RWPE2 (cell line): Measurements from ENCODE around the gene GLRA1.
A peak's percentile ranks its signal among the peaks of the same experiment; 100 is the strongest.

Source experiments
- ATAC-seq: fragments of 200-7000 bp; cut with Tn5 transposase; 3 replicates; pipeline ENCODE4 v1.9.1; 2021; ENCODE audit warnings: low read depth
- DNase-seq: peaks from one replicate; pipeline ENCODE4 v3.0.0-alpha.2; 2020; ENCODE audit warnings: low spot score
- H3K27ac ChIP-seq: fragments of 450-650 bp; 2 replicates; pipeline ENCODE4 v1.5.1; 2017; ENCODE audit warnings: mild to moderate bottlenecking; ENCODE audit not compliant: poor library complexity, severe bottlenecking
- H3K27me3 ChIP-seq: fragments of 250-450 bp; sonication (Bioruptor Pico); 2 replicates; pipeline ENCODE4 v1.5.1; 2021; ENCODE audit warnings: mild to moderate bottlenecking, moderate library complexity; ENCODE audit not compliant: insufficient read depth, poor library complexity, severe bottlenecking
- H3K36me3 ChIP-seq: fragments of 250-450 bp; sonication (Bioruptor Pico); 2 replicates; pipeline ENCODE4 v1.5.1; 2020; ENCODE audit warnings: low read depth, mild to moderate bottlenecking, moderate library complexity
- H3K4me1 ChIP-seq: fragments of 250-450 bp; sonication (Bioruptor Pico); 2 replicates; pipeline ENCODE4 v1.5.1; 2021; ENCODE audit warnings: mild to moderate bottlenecking, moderate library complexity; ENCODE audit not compliant: insufficient read depth, poor library complexity, severe bottlenecking
- H3K4me3 ChIP-seq: fragments of 250-450 bp; sonication (Bioruptor Pico); 2 replicates; pipeline ENCODE4 v1.5.1; 2021; ENCODE audit warnings: mild to moderate bottlenecking, moderate library complexity; ENCODE audit not compliant: severe bottlenecking
- H3K9me3 ChIP-seq: fragments of 250-450 bp; sonication (Bioruptor Pico); 2 replicates; pipeline ENCODE4 v1.5.1; 2021; ENCODE audit warnings: mild to moderate bottlenecking, moderate library complexity; ENCODE audit not compliant: severe bottlenecking
- CTCF ChIP-seq: fragments of 450-650 bp; IDR thresholded peaks from one replicate; pipeline ENCODE4 v1.5.1; 2017; ENCODE audit warnings: mild to moderate bottlenecking, moderate library complexity; ENCODE audit not compliant: poor library complexity, severe bottlenecking

The GLRA1 gene

GRCh38 chr5:151881621-151882225 lies 42.9 kb downstream of the GLRA1 start:
- Histone ChIP-seq H3K4me1 (no peaks in the 10 kb centered on the region), H3K36me3 (no peaks in the 10 kb centered on the region), H3K27me3 (no peaks in the 10 kb centered on the region), H3K9me3 (no peaks in the 10 kb centered on the region), H3K27ac (no peak overlapping the region), H3K4me3 (no peak overlapping the region)
- ATAC-seq: peak; percentile 29; the same call in 2 of the 3 replicates
- DNase-seq: no peak
- TF ChIP-seq CTCF: no peak

- Histone ChIP-seq H3K27ac (no peak overlapping the region), H3K9me3 (no peaks in the 10 kb centered on the region), H3K4me1 (no peaks in the 10 kb centered on the region), H3K4me3 (no peak overlapping the region), H3K27me3 (no peaks in the 10 kb centered on the region), H3K36me3 (no peaks in the 10 kb centered on the region)
- no peak for TF ChIP-seq CTCF
- DNase-seq: no peak
- no peak for ATAC-seq
Measured at GRCh38 chr5:151880324-151880723, 44.3 kb downstream of the GLRA1 start.

GRCh38 chr5:151873701-151874100 lies 51.0 kb downstream of the GLRA1 start:
- ATAC-seq (no peak), DNase-seq (no peak)
- no peaks in the 10 kb centered on the region for H3K9me3 ChIP-seq
- H3K27ac ChIP-seq: no peak overlapping the region
- no peaks in the 10 kb centered on the region for H3K27me3 ChIP-seq
- peaks cover 6% of the 10 kb centered on the region for H3K4me1 ChIP-seq
- no peak for TF ChIP-seq CTCF
- no peaks in the 10 kb centered on the region for H3K36me3 ChIP-seq
- no peak overlapping the region for H3K4me3 ChIP-seq

- H3K27me3 ChIP-seq: no peaks in the 10 kb centered on the region
- DNase-seq: no peak
- no peak for ATAC-seq
Measured at GRCh38 chr5:151872701-151873100, 52.0 kb downstream of the GLRA1 start.

More at GRCh38 chr5:151872701-151873100, 52.0 kb downstream of the GLRA1 start:
- Histone ChIP-seq H3K4me1 (peaks cover 6% of the 10 kb centered on the region), H3K27ac (no peak overlapping the region), H3K36me3 (no peaks in the 10 kb centered on the region), H3K9me3 (no peaks in the 10 kb centered on the region), H3K4me3 (no peak overlapping the region)
- TF ChIP-seq CTCF: no peak
